Endothelial cell of umbilical vein (primary cell): Measurements from ENCODE around the gene ZIC1. TPM values are rescaled to one million over a fixed set of nuclear protein-coding genes. Genes with fewer than 3 reads are reported as not detected.
A peak's percentile ranks its signal among the peaks of the same experiment; 100 is the strongest.

ENCODE experiments used
- BruUV-seq: library from RNA; stranded (reverse); fragments of 400-500 nt; replicated peaks from 2 replicates; lab custom pipeline; 2021; lab: Mats Ljungman, UMichigan
- CTCF ChIA-PET: fragments of 300-600, 350-600 bp; sonication (Branson Sonifier 250); formaldehyde crosslinking; loops from one replicate; lab custom pipeline; 2021; ENCODE audit warnings: antibody characterized with exemption, inconsistent platforms; lab: Charles Lee
- POLR2A ChIA-PET: fragments of 300-600, 350-600 bp; sonication (Branson Sonifier 250); formaldehyde crosslinking; loops from one replicate; lab custom pipeline; 2021; ENCODE audit warnings: antibody characterized with exemption, inconsistent platforms; lab: Charles Lee
- DNase-seq: peaks from one replicate; pipeline ENCODE4 v3.0.0-alpha.2; 2011; ENCODE audit warnings: low read depth, low spot score
- FAIRE-seq: peaks from 2 replicates; lab custom pipeline; 2011; peaks lifted over from hg19 to GRCh38; lab: Jason Lieb, UNC
- H2AFZ ChIP-seq: 2 replicates; pipeline ENCODE4 v1.6.0; 2012; ENCODE audit warnings: low read depth, low read length, control low read depth, inconsistent platforms
- H3K27ac ChIP-seq: 2 replicates; pipeline ENCODE4 v1.5.1; 2011; ENCODE audit warnings: low read depth, mild to moderate bottlenecking, control low read depth, low read length, moderate library complexity; ENCODE audit not compliant: insufficient read depth
- H3K27me3 ChIP-seq, 2 experiments: 2 replicates each; pipeline versions ENCODE4 v1.6.0 to v1.6.1; 2011; ENCODE audit warnings: low read length in 2 of 2, mixed read lengths in 1 of 2; ENCODE audit not compliant: control insufficient read depth in 2 of 2, insufficient read depth in 2 of 2
- H3K36me3 ChIP-seq, 2 experiments: 2 replicates in 1 of 2; 3 replicates in 1 of 2; pipeline ENCODE4 v1.5.1; 2011; ENCODE audit warnings: low read length in 2 of 2, mild to moderate bottlenecking in 1 of 2, moderate library complexity in 1 of 2; ENCODE audit not compliant: control insufficient read depth in 2 of 2, insufficient read depth in 2 of 2; ENCODE audit errors: extremely low read depth in 1 of 2
- H3K4me1 ChIP-seq: 3 replicates; pipeline ENCODE4 v1.5.1; 2011; ENCODE audit warnings: mild to moderate bottlenecking, low read length; ENCODE audit not compliant: control insufficient read depth, insufficient read depth; ENCODE audit errors: extremely low read depth
- H3K4me2 ChIP-seq: 2 replicates; pipeline ENCODE4 v1.6.1; 2011; ENCODE audit warnings: low read length, control low read depth, mixed read lengths; ENCODE audit not compliant: insufficient read depth
- H3K4me3 ChIP-seq, 3 experiments: fragments of 200-600 bp in 1 of 3; sonication (generic), shearing (Covaris generic) in 1 of 3; replicated peaks in 1 of 3; 2 replicates each; pipeline ENCODE4 v1.5.1; 2011 to 2016; ENCODE audit warnings: control low read depth in 3 of 3, low read length in 3 of 3, mild to moderate bottlenecking in 2 of 3, inconsistent platforms in 1 of 3, low read depth in 1 of 3, moderate library complexity in 1 of 3; ENCODE audit not compliant: insufficient read depth in 1 of 3
- H3K79me2 ChIP-seq: 2 replicates; pipeline ENCODE4 v1.6.0; 2012; ENCODE audit warnings: low read length, inconsistent platforms; ENCODE audit not compliant: control insufficient read depth, insufficient read depth
- H3K9ac ChIP-seq: replicated peaks from 2 replicates; pipeline ENCODE3; 2011; ENCODE audit warnings: low read length, control low read depth; ENCODE audit not compliant: insufficient read depth; ENCODE audit errors: extremely low read depth
- H3K9me1 ChIP-seq: replicated peaks from 3 replicates; pipeline ENCODE4 v1.6.0; 2011; ENCODE audit warnings: mild to moderate bottlenecking, low read length; ENCODE audit not compliant: control insufficient read depth, insufficient read depth; ENCODE audit errors: extremely low read depth
- H3K9me3 ChIP-seq: replicated peaks from 2 replicates; pipeline ENCODE4 v1.5.1; 2012; ENCODE audit warnings: low read length, inconsistent platforms; ENCODE audit not compliant: control insufficient read depth, insufficient read depth
- H4K20me1 ChIP-seq: replicated peaks from 2 replicates; pipeline ENCODE3; 2011; ENCODE audit warnings: mild to moderate bottlenecking, low read length; ENCODE audit not compliant: control insufficient read depth, insufficient read depth; ENCODE audit errors: extremely low read depth
- EZH2 ChIP-seq: IDR thresholded peaks from 2 replicates; pipeline ENCODE4 v1.6.1; 2012; ENCODE audit warnings: borderline replicate concordance, low read depth, mild to moderate bottlenecking, moderate library complexity, low read length, inconsistent platforms; ENCODE audit not compliant: severe bottlenecking
- FOS ChIP-seq: IDR thresholded peaks from 2 replicates; pipeline ENCODE4 v1.6.1; 2011; ENCODE audit warnings: mild to moderate bottlenecking, low read length, moderate library complexity, borderline replicate concordance; ENCODE audit not compliant: insufficient read depth
- GATA2 ChIP-seq: IDR thresholded peaks from 2 replicates; pipeline ENCODE4 v1.7.0; 2011; ENCODE audit warnings: low read depth, mild to moderate bottlenecking, moderate library complexity, mixed read lengths, low read length; ENCODE audit not compliant: insufficient read length, insufficient read depth
- POLR2A ChIP-seq: IDR thresholded peaks from 2 replicates; pipeline ENCODE4 v1.6.1; 2012; ENCODE audit warnings: low read depth, mild to moderate bottlenecking, control low read depth, low read length
- dilution Hi-C: fragments of 300-500 bp; cut with MboI; formaldehyde crosslinking; loops from one replicate; pipeline ENCODE4 v1.15.0; 2019; ENCODE audit warnings: low sequenced_read_pairs; ENCODE audit not compliant: extremely low pct_ligation_motif_present
- intact Hi-C: fragments of 100-400 bp; cut with micrococcal nuclease; formaldehyde crosslinking; loops from one replicate; pipeline ENCODE4 v1.10.0; 2022
- polyA plus RNA-seq, 4 experiments: library from polyadenylated mRNA; depleted of rRNA in 3 of 4; stranded (reverse) in 3 of 4; unstranded in 1 of 4; fragments of >200 nt; gene quantifications; 2 replicates each; pipeline versions ENCODE4 v1.2.1 to v1.2.3, GENCODE V29; 2011 to 2012; ENCODE audit warnings: missing spikeins in 1 of 4
- total RNA-seq: library from RNA; stranded (reverse); gene quantifications from 2 replicates; pipeline ENCODE4 v1.2.3, GENCODE V29; 2021
- TF ChIP-seq, protein P1 (sequence below): IDR thresholded peaks from 2 replicates; pipeline ENCODE4 v1.6.1; 2011; ENCODE audit not compliant: insufficient read depth, insufficient read length

The ZIC1 gene
- total and polyA plus RNA-seq, 2 donors (not counting 3 experiments of a cell fraction or from before 2014, with no cell fraction given), result not detected

DNA sequence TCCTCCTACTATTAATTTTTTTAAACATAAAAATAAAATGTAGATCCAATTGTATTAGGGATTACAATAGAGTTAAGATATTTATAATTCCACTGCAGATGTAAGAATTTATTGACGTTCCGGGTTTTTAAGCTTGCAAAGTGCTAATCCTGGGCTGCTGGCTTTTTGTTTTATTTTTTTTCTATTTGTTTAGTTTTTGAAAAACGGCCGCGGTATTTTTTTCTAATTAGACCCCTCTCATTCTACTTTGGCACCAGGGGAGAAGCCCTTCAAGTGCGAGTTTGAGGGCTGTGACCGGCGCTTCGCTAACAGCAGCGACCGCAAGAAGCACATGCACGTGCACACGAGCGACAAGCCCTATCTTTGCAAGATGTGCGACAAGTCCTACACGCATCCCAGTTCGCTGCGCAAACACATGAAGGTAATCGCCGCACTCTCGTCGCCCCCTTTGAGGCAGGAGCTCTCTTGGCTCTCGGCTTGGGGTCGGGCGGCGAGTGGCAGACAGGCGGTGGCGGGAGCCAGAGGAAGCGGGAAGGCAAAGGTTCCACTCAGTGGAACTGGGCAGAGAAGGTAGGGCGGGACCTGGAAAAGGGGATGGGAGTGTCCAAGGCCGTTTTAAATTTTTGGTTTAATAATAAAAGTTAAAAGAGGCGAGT lies 3.2 kb downstream of the ZIC1 start:
- H3K79me2 ChIP-seq, result no peaks in the 10 kb centered on the region
- no peaks in the 10 kb centered on the region for H3K9me3 ChIP-seq
- ChIA-PET POLR2A (no interaction called here), CTCF (interaction anchor here (1.1 to 2.1 kb wide), 5 partner anchors 20 to 665 kb away, joined by 3 to 12 read pairs (median 3); no protein-coding TSS in a partner anchor)
- FAIRE-seq, result no peak
- dilution Hi-C loops (no loop called here), intact Hi-C loops (loop anchor here (2.0 to 10.0 kb wide), 4 partner anchors 288 to 665 kb away; no protein-coding TSS in a partner anchor)
- H3K36me3 ChIP-seq, result no peaks in the 10 kb centered on the region
- no peak overlapping the region for H2AFZ ChIP-seq
- no peak overlapping the region for H3K9ac ChIP-seq
- DNase-seq, result no peak
- H3K4me1 ChIP-seq, result peaks cover 6% of the 10 kb centered on the region
- H4K20me1 ChIP-seq, result no peaks in the 10 kb centered on the region
- H3K27me3 ChIP-seq, result peaks cover 89 to 98% of the 10 kb centered on the region in 2 experiments
- no TSS peak for BruUV-seq
- no peak overlapping the region for H3K27ac ChIP-seq
- no peak for TF ChIP-seq POLR2A
- TF ChIP-seq EZH2, result peak; percentile 89
- H3K4me3 ChIP-seq, result no peak overlapping the region
- no peak overlapping the region for H3K4me2 ChIP-seq
- H3K9me1 ChIP-seq, result no peaks in the 10 kb centered on the region

DNA sequence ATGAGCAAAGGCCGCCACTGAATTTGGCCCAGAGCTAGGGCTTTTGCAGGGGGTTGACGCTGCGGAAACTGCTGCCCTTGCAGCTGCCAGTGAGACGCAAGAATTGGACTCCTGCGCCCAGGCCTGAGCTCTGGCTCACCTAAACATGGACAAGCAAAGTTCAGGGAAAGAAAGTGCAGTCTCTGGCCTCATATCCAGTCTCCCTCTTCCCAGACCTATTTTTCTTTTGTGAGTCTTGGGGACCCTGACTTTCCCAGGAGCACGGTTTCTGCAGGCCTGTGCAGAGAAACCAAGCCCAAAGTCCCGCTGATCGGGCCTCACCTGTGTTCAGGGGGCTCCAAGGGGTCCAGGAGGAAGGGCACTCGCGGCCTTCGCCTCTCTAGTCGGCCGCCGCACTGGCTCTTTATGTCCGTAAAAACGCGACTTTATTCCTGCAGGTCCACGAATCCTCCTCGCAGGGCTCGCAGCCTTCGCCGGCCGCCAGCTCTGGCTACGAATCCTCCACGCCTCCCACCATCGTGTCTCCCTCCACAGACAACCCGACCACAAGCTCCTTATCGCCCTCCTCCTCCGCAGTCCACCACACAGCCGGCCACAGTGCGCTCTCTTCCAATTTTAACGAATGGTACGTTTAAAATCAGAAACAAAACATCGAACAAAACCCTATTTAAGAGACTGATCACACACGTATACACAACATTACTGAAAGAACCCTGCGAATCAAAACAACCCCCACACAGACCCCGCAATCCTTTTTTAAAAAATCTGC lies 3.9 kb downstream of the ZIC1 start:
- Histone ChIP-seq H3K79me2 (no peaks in the 10 kb centered on the region), H4K20me1 (no peaks in the 10 kb centered on the region), H2AFZ (no peak overlapping the region), H3K9me1 (no peaks in the 10 kb centered on the region), H3K9me3 (no peaks in the 10 kb centered on the region), H3K4me2 (no peak overlapping the region), H3K27me3 (peaks cover 88 to 98% of the 10 kb centered on the region in 2 experiments), H3K27ac (no peak overlapping the region), H3K4me3 (no peak overlapping the region), H3K36me3 (no peaks in the 10 kb centered on the region), H3K4me1 (peaks cover 6% of the 10 kb centered on the region), H3K9ac (no peak overlapping the region)
- intact Hi-C loops (loop anchor here (2.0 to 10.0 kb wide), 4 partner anchors 288 to 666 kb away; no protein-coding TSS in a partner anchor), dilution Hi-C loops (no loop called here)
- ChIA-PET POLR2A (no interaction called here), CTCF (interaction anchor here (1.5 to 1.8 kb wide), 2 partner anchors 19 to 204 kb away, joined by 3 to 4 read pairs; no protein-coding TSS in a partner anchor)
- FAIRE-seq (no peak), DNase-seq (no peak)
- no TSS peak for BruUV-seq
- TF ChIP-seq GATA2, result no peak
- TF ChIP-seq, protein P1, sequence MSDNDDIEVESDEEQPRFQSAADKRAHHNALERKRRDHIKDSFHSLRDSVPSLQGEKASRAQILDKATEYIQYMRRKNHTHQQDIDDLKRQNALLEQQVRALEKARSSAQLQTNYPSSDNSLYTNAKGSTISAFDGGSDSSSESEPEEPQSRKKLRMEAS, result no peak
- TF ChIP-seq EZH2, result peak; percentile 99
- no peak for TF ChIP-seq FOS
